Vagina (tissue), 2 donors: ENCODE results near the gene TBX15.

Experiments used
- POLR2A ChIP-seq, 2 donors: fragments of 450-650 bp; IDR thresholded peaks; one replicate each; pipeline ENCODE4 v1.6.1; 2017; ENCODE audit warnings: antibody characterized with exemption in 2 of 2, mild to moderate bottlenecking in 2 of 2, moderate library complexity in 2 of 2
- POLR2AphosphoS5 ChIP-seq, 2 donors: sonication (generic); formaldehyde crosslinking; IDR thresholded peaks; one replicate each; pipeline ENCODE4 v1.9.0; 2017; ENCODE audit warnings: antibody characterized with exemption in 2 of 2, mild to moderate bottlenecking in 2 of 2, low read depth in 1 of 2; ENCODE audit not compliant: insufficient read depth in 1 of 2

DNA sequence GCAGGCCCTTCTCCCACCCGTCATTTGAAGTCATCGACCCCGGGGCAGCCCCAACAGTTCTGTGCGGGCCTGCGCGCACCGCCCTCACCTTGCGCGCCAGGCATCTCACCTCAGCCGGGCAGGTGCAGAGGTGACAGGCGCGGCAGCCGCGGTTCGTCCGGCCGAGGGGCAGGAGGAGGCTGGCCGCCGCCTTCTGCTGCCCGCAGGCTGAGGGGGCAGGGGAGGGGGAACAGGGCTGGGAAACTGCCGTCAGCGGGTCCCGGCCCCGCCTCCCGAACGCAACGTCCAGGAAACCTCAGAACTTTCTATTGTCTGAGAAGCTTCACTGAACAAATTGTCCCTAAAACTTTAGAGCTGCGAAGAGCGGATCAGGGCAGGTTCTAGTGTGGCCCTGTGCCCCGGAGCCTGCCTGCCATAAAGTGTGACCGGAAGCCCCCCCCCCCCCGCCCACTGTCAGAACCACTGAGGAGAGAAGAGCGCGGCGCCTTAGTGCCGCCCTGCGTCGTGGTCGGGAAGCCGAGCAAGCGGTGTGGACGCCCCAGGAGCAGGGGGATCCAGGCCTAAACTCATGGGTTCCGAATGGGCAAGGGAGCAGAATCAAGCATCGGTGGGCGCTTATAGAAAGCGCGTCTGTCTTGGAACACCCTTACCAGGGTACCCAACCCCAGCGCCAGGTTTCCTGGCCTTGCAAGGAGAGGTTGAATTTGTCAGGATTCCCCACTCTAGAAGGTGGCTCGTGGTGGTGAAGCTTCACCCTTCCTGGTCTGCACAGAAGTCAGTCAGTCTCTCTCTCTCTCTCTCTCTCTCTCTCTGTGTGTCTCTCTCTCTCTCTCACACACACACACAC is 13.3 kb upstream of the TBX15 start:
- TF ChIP-seq POLR2AphosphoS5 (IDR thresholded peaks at IDR 0.05; ENCODE audit: insufficient read depth in 1 of 2, low read depth in 1 of 2) (no peak), POLR2A (IDR thresholded peaks at IDR 0.05) (no peak)
